Body of pancreas (tissue), 4 donors: Measurements from ENCODE around the gene MXD4. TPM values are rescaled to one million over a fixed set of nuclear protein-coding genes. Genes with fewer than 3 reads are reported as not detected.

ENCODE experiments used
- ATAC-seq: fragments of 150-250 bp; one replicate; pipeline ENCODE4 v1.9.1; 2016
- DNase-seq, 4 donors: peaks; one replicate each; pipeline ENCODE4 v3.0.0-alpha.2; 2019
- H3K27ac ChIP-seq, 4 donors: fragments of 200-600 bp; sonication (generic); 1 replicate in 3 of 4; 2 replicates in 1 of 4; pipeline versions ENCODE4 v1.5.1 to v1.6.1; 2016 to 2019; ENCODE audit warnings: mild to moderate bottlenecking in 1 of 4, mixed read lengths in 1 of 4, moderate library complexity in 1 of 4
- H3K27me3 ChIP-seq, 2 donors: fragments of 200-600 bp; sonication (generic); one replicate each; pipeline ENCODE4 v1.6.0; 2016; ENCODE audit warnings: mild to moderate bottlenecking in 1 of 2
- H3K36me3 ChIP-seq, 2 donors: fragments of 200-600 bp; sonication (generic); replicated peaks in 1 of 2; 2 replicates each; pipeline ENCODE4 v1.5.1; 2016; ENCODE audit warnings: low read depth in 2 of 2; ENCODE audit not compliant: insufficient read depth in 1 of 2
- H3K4me1 ChIP-seq: fragments of 200-600 bp; sonication (generic); one replicate; pipeline ENCODE4 v1.6.0; 2016
- H3K4me3 ChIP-seq, 2 donors: fragments of 200-600 bp; sonication (generic); 1 replicate in 1 of 2; 2 replicates in 1 of 2; pipeline ENCODE4 v1.5.1; 2016 to 2019
- H3K9me3 ChIP-seq, 3 donors: fragments of 200-600 bp; sonication (generic); 1 replicate in 2 of 3; 2 replicates in 1 of 3; pipeline ENCODE4 v1.5.1; 2016
- POLR2A ChIP-seq, 3 donors: fragments of 450-650 bp; IDR thresholded peaks; one replicate each; pipeline ENCODE4 v1.6.1; 2016; ENCODE audit warnings: antibody characterized with exemption in 3 of 3, mild to moderate bottlenecking in 2 of 3
- WGBS, 2 donors: methylation state at CpG; one replicate each; pipeline ENCODE4 v1.1.5; 2017; 5-methylcytosine and 5-hydroxymethylcytosine counted together
- intact Hi-C: fragments of 100-400 bp; cut with DNase I; formaldehyde crosslinking; loops from one replicate; pipeline ENCODE4 v1.15.1; 2023
- total RNA-seq, 2 donors: library from RNA; depleted of rRNA; stranded (reverse); fragments of >200 nt; gene quantifications; one replicate each; pipeline ENCODE4 v1.1.0, GENCODE V29; 2016
- TF ChIP-seq, protein P1 (sequence below), 7 experiments: fragments of 450-650 bp in 4 of 7; fragments of 200-600 bp in 3 of 7; sonication (generic) in 3 of 7; IDR thresholded peaks; one replicate each; pipeline ENCODE4 v1.5.1; 2016 to 2019; ENCODE audit warnings: antibody characterized with exemption in 7 of 7

Gene MXD4
- total RNA-seq, 2 donors from 2014 or later, result 40.7 to 45.5 TPM

DNA sequence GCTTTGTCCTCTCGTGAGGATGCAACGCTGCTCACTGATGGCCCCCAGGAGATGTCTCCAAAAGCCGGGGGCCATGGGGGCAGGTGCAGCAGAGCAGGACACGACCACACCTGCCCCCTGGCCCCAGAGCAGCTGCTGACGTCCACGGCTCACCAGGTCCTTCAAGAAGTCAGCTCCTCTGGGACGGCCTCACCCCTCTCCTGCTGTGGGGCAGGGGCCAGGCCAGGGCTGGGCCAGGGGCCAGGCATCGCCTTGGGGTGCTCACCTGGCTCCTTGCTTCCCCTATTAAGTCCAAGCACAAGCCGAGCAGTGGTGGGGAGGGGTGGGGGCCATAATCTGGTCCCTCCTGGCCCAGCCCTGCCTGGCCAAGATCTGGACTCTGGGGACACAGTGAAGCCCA, 28.6 kb upstream of the MXD4 start:
- no peak for ATAC-seq
- Histone ChIP-seq H3K27me3 (no peaks in the 10 kb centered on the region), H3K9me3 (no peaks in the 10 kb centered on the region), H3K36me3 (no peaks in the 10 kb centered on the region), H3K4me1 (no peaks in the 10 kb centered on the region), H3K27ac (no peak overlapping the region), H3K4me3 (no peak overlapping the region)
- no peak for TF ChIP-seq POLR2A (IDR thresholded peaks at IDR 0.05)
- TF ChIP-seq, protein P1, sequence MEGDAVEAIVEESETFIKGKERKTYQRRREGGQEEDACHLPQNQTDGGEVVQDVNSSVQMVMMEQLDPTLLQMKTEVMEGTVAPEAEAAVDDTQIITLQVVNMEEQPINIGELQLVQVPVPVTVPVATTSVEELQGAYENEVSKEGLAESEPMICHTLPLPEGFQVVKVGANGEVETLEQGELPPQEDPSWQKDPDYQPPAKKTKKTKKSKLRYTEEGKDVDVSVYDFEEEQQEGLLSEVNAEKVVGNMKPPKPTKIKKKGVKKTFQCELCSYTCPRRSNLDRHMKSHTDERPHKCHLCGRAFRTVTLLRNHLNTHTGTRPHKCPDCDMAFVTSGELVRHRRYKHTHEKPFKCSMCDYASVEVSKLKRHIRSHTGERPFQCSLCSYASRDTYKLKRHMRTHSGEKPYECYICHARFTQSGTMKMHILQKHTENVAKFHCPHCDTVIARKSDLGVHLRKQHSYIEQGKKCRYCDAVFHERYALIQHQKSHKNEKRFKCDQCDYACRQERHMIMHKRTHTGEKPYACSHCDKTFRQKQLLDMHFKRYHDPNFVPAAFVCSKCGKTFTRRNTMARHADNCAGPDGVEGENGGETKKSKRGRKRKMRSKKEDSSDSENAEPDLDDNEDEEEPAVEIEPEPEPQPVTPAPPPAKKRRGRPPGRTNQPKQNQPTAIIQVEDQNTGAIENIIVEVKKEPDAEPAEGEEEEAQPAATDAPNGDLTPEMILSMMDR (IDR thresholded peaks at IDR 0.05), result no peak
- DNase-seq, result no peak
- WGBS, 2 donors, result 80 to 84% methylated on average over 1 to 9 of the region's 9 CpGs
- intact Hi-C loops, result no loop called here

DNA sequence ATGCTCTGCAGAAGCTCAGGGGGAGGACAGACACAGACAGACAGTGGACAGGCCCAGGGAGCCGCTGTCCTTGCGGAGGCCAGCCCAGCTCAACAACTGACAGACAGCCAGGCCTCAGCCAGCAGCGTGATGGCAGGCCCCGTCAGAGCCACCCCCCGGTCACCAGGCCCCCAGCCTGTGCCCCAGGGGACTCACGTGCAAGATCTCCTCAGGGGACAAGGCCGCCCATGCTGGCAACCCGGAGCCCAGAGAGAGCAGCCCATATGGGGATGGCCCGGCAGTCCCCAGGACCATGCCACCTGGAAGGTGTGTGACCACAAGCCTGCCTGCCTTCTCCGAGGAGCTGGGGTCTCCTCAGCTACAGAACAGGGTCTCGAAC, 28.0 kb upstream of the MXD4 start:
- H3K4me1 ChIP-seq, result no peaks in the 10 kb centered on the region
- intact Hi-C loops, result no loop called here
- no peaks in the 10 kb centered on the region for H3K9me3 ChIP-seq
- 87 to 91% methylated on average over 8 to 10 of the region's 11 CpGs for WGBS, 2 donors
- ATAC-seq (no peak), DNase-seq (no peak)
- no peaks in the 10 kb centered on the region for H3K27me3 ChIP-seq
- no peaks in the 10 kb centered on the region for H3K36me3 ChIP-seq
- H3K4me3 ChIP-seq, result no peak overlapping the region
- H3K27ac ChIP-seq, result no peak overlapping the region
- TF ChIP-seq, protein P1 (IDR thresholded peaks at IDR 0.05), result no peak
- no peak for TF ChIP-seq POLR2A (IDR thresholded peaks at IDR 0.05)

DNA sequence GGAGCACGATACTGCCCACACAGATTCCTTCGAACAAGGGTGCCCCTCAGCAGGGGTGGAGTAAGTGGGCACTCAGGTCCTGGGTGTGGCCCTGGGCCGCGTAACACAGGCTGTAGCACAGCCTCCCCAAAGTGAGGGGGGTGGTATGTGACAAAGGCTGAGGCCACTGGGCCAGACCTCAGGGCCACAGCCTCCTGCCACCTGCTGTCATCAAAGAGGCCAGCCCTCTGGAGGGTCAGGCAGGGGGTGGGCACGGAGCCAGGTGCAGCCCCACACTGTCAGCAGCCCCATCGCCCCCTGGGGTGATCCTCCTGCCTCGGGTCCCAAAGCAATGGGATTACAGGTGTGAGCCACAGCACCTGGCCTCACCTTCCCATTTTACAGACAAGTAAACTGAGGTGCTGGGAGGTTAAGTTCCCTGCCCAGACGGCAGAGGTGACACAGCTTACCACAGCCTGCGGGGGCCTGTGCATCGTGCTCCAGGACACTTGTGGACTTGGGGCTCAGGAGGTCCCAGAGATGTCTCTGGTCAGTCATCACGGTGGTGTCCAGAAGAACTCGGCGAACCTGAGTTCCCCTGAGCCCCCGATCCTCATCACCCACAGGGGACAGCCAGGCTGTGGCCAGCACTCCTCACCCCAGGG, 27.5 kb upstream of the MXD4 start:
- Histone ChIP-seq H3K27me3 (no peaks in the 10 kb centered on the region), H3K27ac (no peak overlapping the region), H3K9me3 (no peaks in the 10 kb centered on the region), H3K4me1 (no peaks in the 10 kb centered on the region), H3K36me3 (no peaks in the 10 kb centered on the region), H3K4me3 (no peak overlapping the region)
- no peak for ATAC-seq
- intact Hi-C loops, result no loop called here
- WGBS, 2 donors, result 92 to 94% methylated on average over 4 to 14 of the region's 14 CpGs
- TF ChIP-seq, protein P1 (IDR thresholded peaks at IDR 0.05), result no peak
- no peak for TF ChIP-seq POLR2A (IDR thresholded peaks at IDR 0.05)
- peak in 1 of 4 donors; percentile 10 for DNase-seq

DNA sequence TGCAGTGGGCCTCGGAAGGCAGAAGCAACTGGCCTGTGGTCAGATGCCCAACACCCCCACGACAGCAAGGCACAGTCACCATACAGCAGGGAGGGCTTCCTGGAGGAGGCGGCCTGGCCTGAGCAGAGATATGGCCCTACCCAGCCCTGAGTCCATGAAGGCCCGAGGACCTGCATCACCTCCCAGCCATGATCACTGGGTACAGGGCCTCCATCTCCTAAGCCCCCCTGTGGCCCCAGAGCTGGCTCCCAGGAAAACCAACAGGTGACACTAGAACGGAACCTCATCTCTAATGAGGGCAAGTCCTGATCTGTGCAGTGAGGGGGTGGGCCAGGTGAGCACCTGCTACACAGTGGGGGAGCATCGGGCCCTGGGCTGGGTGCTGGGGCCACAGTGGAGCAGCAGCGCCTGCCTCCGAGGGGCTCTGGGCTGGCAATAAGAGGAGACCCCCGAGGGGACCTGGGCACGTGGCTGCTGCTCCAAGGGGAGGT, 26.2 kb upstream of the MXD4 start:
- Histone ChIP-seq H3K27me3 (no peaks in the 10 kb centered on the region), H3K4me3 (no peak overlapping the region), H3K27ac (no peak overlapping the region), H3K9me3 (no peaks in the 10 kb centered on the region), H3K36me3 (no peaks in the 10 kb centered on the region), H3K4me1 (no peaks in the 10 kb centered on the region)
- peak in 1 of 4 donors; percentile 2 for DNase-seq
- ATAC-seq, result no peak
- WGBS, 2 donors, result 86 to 87% methylated on average over 3 to 10 of the region's 10 CpGs
- intact Hi-C loops, result no loop called here
- TF ChIP-seq, protein P1 (IDR thresholded peaks at IDR 0.05), result no peak
- TF ChIP-seq POLR2A (IDR thresholded peaks at IDR 0.05), result no peak

DNA sequence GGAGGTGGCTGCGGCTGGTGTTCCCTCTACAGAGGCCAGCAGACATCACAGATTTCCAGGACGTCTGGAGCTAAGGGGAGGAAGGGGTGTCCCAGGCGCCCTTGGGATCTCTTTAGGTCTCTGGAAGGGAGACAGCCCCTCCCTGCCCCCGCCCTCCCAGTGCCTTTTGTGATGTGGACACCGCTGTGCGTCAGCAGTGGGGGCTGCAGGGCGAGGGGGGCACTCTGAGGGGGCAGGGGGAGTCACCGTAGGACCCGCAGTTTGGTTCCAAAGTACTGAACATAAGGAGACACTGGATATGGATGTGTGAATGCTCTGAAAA, 25.6 kb upstream of the MXD4 start:
- Histone ChIP-seq H3K36me3 (no peaks in the 10 kb centered on the region), H3K4me3 (no peak overlapping the region), H3K4me1 (no peaks in the 10 kb centered on the region), H3K9me3 (no peaks in the 10 kb centered on the region), H3K27ac (no peak overlapping the region), H3K27me3 (no peaks in the 10 kb centered on the region)
- DNase-seq (peak in 1 of 4 donors; percentile 3), ATAC-seq (no peak)
- intact Hi-C loops, result no loop called here
- TF ChIP-seq, protein P1 (IDR thresholded peaks at IDR 0.05), result no peak
- TF ChIP-seq POLR2A (IDR thresholded peaks at IDR 0.05), result no peak
- 77 to 91% methylated on average over 5 to 9 of the region's 9 CpGs for WGBS, 2 donors
